Neuronal stem cell (in vitro differentiated cells): Measurements from ENCODE around the gene LRRC53.
A peak's percentile ranks its signal among the peaks of the same experiment; 100 is the strongest.

Experiments used
- DNase-seq: peaks from one replicate; pipeline ENCODE4 v3.0.0-alpha.2; 2013; ENCODE audit warnings: low spot score
- H2AFZ ChIP-seq: one replicate; pipeline ENCODE4 v1.6.1; 2013; ENCODE audit warnings: mild to moderate bottlenecking, low read length, inconsistent platforms
- H2AK5ac ChIP-seq: 2 replicates; pipeline ENCODE4 v1.6.1; 2013; ENCODE audit warnings: low read depth, mild to moderate bottlenecking, inconsistent platforms, low read length, moderate library complexity, mixed read lengths
- H2BK120ac ChIP-seq: 2 replicates; pipeline ENCODE4 v1.6.1; 2013; ENCODE audit warnings: low read depth, mild to moderate bottlenecking, inconsistent platforms, low read length, moderate library complexity, mixed read lengths
- H2BK12ac ChIP-seq: one replicate; pipeline ENCODE4 v1.6.1; 2013; ENCODE audit warnings: low read length, inconsistent platforms
- H2BK15ac ChIP-seq: 2 replicates; pipeline ENCODE4 v1.6.1; 2013; ENCODE audit warnings: mild to moderate bottlenecking, low read length, inconsistent platforms, mixed read lengths
- H2BK5ac ChIP-seq: one replicate; pipeline ENCODE4 v1.6.1; 2013; ENCODE audit warnings: inconsistent platforms, mild to moderate bottlenecking, low read length, moderate library complexity
- H3K14ac ChIP-seq: one replicate; pipeline ENCODE4 v1.6.1; 2013; ENCODE audit warnings: low read length, inconsistent platforms
- H3K18ac ChIP-seq: 2 replicates; pipeline ENCODE4 v1.6.1; 2013; ENCODE audit warnings: low read length, inconsistent platforms
- H3K23ac ChIP-seq: 2 replicates; pipeline ENCODE4 v1.6.1; 2013; ENCODE audit warnings: low read depth, mild to moderate bottlenecking, mixed read lengths, low read length, inconsistent platforms; ENCODE audit not compliant: poor library complexity
- H3K27ac ChIP-seq: replicated peaks from 3 replicates; pipeline ENCODE4 v1.5.1; 2013; ENCODE audit warnings: low read length, inconsistent platforms
- H3K27me3 ChIP-seq, 3 experiments: 2 replicates each; pipeline ENCODE4 v1.6.1; 2013; ENCODE audit warnings: low read length in 3 of 3, mild to moderate bottlenecking in 2 of 3, inconsistent platforms in 1 of 3, low read depth in 1 of 3, mixed read lengths in 1 of 3, moderate library complexity in 1 of 3; ENCODE audit not compliant: control insufficient read depth in 3 of 3, insufficient read depth in 3 of 3
- H3K36me3 ChIP-seq, 2 donors: replicated peaks in 1 of 2; 2 replicates each; pipeline ENCODE4 v1.6.1; 2013; ENCODE audit warnings: low read length in 2 of 2; ENCODE audit not compliant: control insufficient read depth in 2 of 2, insufficient read depth in 2 of 2
- H3K4ac ChIP-seq: 2 replicates; pipeline ENCODE4 v1.6.1; 2013; ENCODE audit warnings: inconsistent platforms, mild to moderate bottlenecking, low read length, moderate library complexity
- H3K4me1 ChIP-seq, 2 donors: 1 replicate in 1 of 2; 2 replicates in 1 of 2; pipeline ENCODE4 v1.6.1; 2013; ENCODE audit warnings: low read length in 2 of 2, low read depth in 1 of 2; ENCODE audit not compliant: control insufficient read depth in 2 of 2, insufficient read depth in 1 of 2
- H3K4me2 ChIP-seq: one replicate; pipeline ENCODE4 v1.6.1; 2013; ENCODE audit warnings: mild to moderate bottlenecking, low read length, inconsistent platforms; ENCODE audit not compliant: insufficient read depth, poor library complexity, severe bottlenecking
- H3K4me3 ChIP-seq, 2 donors: 2 replicates each; pipeline ENCODE4 v1.5.1; 2013; ENCODE audit warnings: low read length in 2 of 2, mild to moderate bottlenecking in 2 of 2, inconsistent platforms in 1 of 2, moderate library complexity in 1 of 2
- H3K79me1 ChIP-seq: one replicate; pipeline ENCODE4 v1.6.1; 2013; ENCODE audit warnings: low read depth, mild to moderate bottlenecking, inconsistent platforms, low read length, moderate library complexity
- H3K9ac ChIP-seq: one replicate; pipeline ENCODE4 v1.6.1; 2013; ENCODE audit warnings: mild to moderate bottlenecking, low read depth, low read length, inconsistent platforms; ENCODE audit not compliant: poor library complexity
- H3K9me3 ChIP-seq, 2 donors: replicated peaks in 1 of 2; 2 replicates each; pipeline versions ENCODE3 to v1.6.1; 2013; ENCODE audit warnings: low read length in 2 of 2, mild to moderate bottlenecking in 2 of 2, inconsistent platforms in 1 of 2, low read depth in 1 of 2, mixed read lengths in 1 of 2, moderate library complexity in 1 of 2; ENCODE audit not compliant: control insufficient read depth in 2 of 2, insufficient read depth in 1 of 2
- H4K8ac ChIP-seq: one replicate; pipeline ENCODE4 v1.6.1; 2013; ENCODE audit warnings: low read depth, mild to moderate bottlenecking, inconsistent platforms, low read length, moderate library complexity
- H4K91ac ChIP-seq: one replicate; pipeline ENCODE4 v1.6.1; 2013; ENCODE audit warnings: low read length, low read depth, mild to moderate bottlenecking, inconsistent platforms; ENCODE audit not compliant: poor library complexity
- WGBS, 2 donors: extraction: QIAGEN DNeasy Blood & Tissue Kit; methylation state at CpG; one replicate each; pipeline ENCODE4 v1.1.7; 2013; ENCODE audit warnings: missing lambda C conversion rate in 2 of 2, mixed read lengths in 1 of 2; ENCODE audit not compliant: insufficient read length in 2 of 2, insufficient replicate concordance in 1 of 2; ENCODE audit errors: extremely low coverage in 2 of 2; 5-methylcytosine and 5-hydroxymethylcytosine counted together

The LRRC53 gene

GRCh38 chr1:74470936-74471335 lies 41.5 kb downstream of the LRRC53 start:
- Histone ChIP-seq H3K36me3 (no peaks in the 10 kb centered on the region), H4K91ac (no peak overlapping the region), H3K4me3 (no peak overlapping the region), H3K27me3 (no peaks in the 10 kb centered on the region), H3K18ac (no peak overlapping the region), H3K14ac (no peak overlapping the region), H3K4ac (no peak overlapping the region), H2BK5ac (no peak overlapping the region), H2BK15ac (no peak overlapping the region), H4K8ac (no peak overlapping the region), H3K4me2 (no peak overlapping the region), H2AFZ (peak overlapping the region; percentile 54), H2BK120ac (no peak overlapping the region), H3K4me1 (peaks cover 2 to 13% of the 10 kb centered on the region in 2 donors), H3K9me3 (no peaks in the 10 kb centered on the region), H3K79me1 (no peaks in the 10 kb centered on the region), H2BK12ac (no peak overlapping the region), H2AK5ac (no peak overlapping the region), H3K23ac (no peak overlapping the region), H3K27ac (no peak overlapping the region), H3K9ac (no peak overlapping the region)
- DNase-seq = no peak
- no CpG with 5 or more reads among the region's 3 CpGs for WGBS, 2 donors

- peaks cover 2 to 13% of the 10 kb centered on the region in 2 donors for H3K4me1 ChIP-seq
- H2AK5ac ChIP-seq = no peak overlapping the region
- H3K9me3 ChIP-seq = no peaks in the 10 kb centered on the region
- no peak overlapping the region for H4K8ac ChIP-seq
- no peak overlapping the region for H2BK12ac ChIP-seq
- H2BK120ac ChIP-seq = no peak overlapping the region
- no peak for DNase-seq
- no peak overlapping the region for H3K4me3 ChIP-seq
- no peak overlapping the region for H3K4ac ChIP-seq
- no peak overlapping the region for H3K14ac ChIP-seq
- no peak overlapping the region for H3K23ac ChIP-seq
- no peak overlapping the region for H3K4me2 ChIP-seq
- H3K18ac ChIP-seq = no peak overlapping the region
- H3K27me3 ChIP-seq = no peaks in the 10 kb centered on the region
- no peak overlapping the region for H4K91ac ChIP-seq
- no peaks in the 10 kb centered on the region for H3K36me3 ChIP-seq
- H2AFZ ChIP-seq = no peak overlapping the region
- H3K79me1 ChIP-seq = no peaks in the 10 kb centered on the region
- H2BK15ac ChIP-seq = no peak overlapping the region
- no peak overlapping the region for H3K9ac ChIP-seq
- WGBS, 2 donors = no CpG with 5 or more reads among the region's 3 CpGs
- H3K27ac ChIP-seq = no peak overlapping the region
- no peak overlapping the region for H2BK5ac ChIP-seq
Measured at GRCh38 chr1:74470251-74470650, 42.2 kb downstream of the LRRC53 start.

GRCh38 chr1:74468982-74469603 lies 43.3 kb downstream of the LRRC53 start:
- WGBS, 2 donors = no CpG with 5 or more reads among the region's 2 CpGs
- Histone ChIP-seq H2BK12ac (no peak overlapping the region), H3K4me2 (no peak overlapping the region), H3K79me1 (no peaks in the 10 kb centered on the region), H4K91ac (no peak overlapping the region), H2BK15ac (no peak overlapping the region), H3K14ac (no peak overlapping the region), H4K8ac (no peak overlapping the region), H3K4me1 (peaks cover 2 to 13% of the 10 kb centered on the region in 2 donors), H3K4ac (no peak overlapping the region), H2AFZ (no peak overlapping the region), H3K27me3 (no peaks in the 10 kb centered on the region), H3K36me3 (no peaks in the 10 kb centered on the region), H3K23ac (no peak overlapping the region), H3K4me3 (no peak overlapping the region), H3K27ac (no peak overlapping the region), H2BK5ac (no peak overlapping the region), H2AK5ac (no peak overlapping the region), H3K9me3 (peaks cover 2 to 3% of the 10 kb centered on the region in 2 donors), H3K9ac (no peak overlapping the region), H3K18ac (no peak overlapping the region), H2BK120ac (no peak overlapping the region)
- DNase-seq = peak; percentile 48

- Histone ChIP-seq H2BK15ac (no peak overlapping the region), H2BK12ac (no peak overlapping the region), H3K9me3 (peaks cover 2 to 3% of the 10 kb centered on the region in 2 donors), H3K27me3 (no peaks in the 10 kb centered on the region), H3K4ac (no peak overlapping the region), H2AFZ (no peak overlapping the region), H2BK5ac (no peak overlapping the region), H4K8ac (no peak overlapping the region), H3K23ac (no peak overlapping the region), H2BK120ac (no peak overlapping the region), H2AK5ac (no peak overlapping the region), H3K14ac (no peak overlapping the region), H3K18ac (no peak overlapping the region), H3K4me3 (no peak overlapping the region), H3K79me1 (no peaks in the 10 kb centered on the region), H3K9ac (no peak overlapping the region), H4K91ac (no peak overlapping the region), H3K27ac (no peak overlapping the region), H3K36me3 (no peaks in the 10 kb centered on the region), H3K4me2 (no peak overlapping the region), H3K4me1 (peaks cover 2 to 13% of the 10 kb centered on the region in 2 donors)
- DNase-seq = peak; percentile 18
- no CpG with 5 or more reads among the region's 3 CpGs for WGBS, 2 donors
Measured at GRCh38 chr1:74467786-74468377, 44.5 kb downstream of the LRRC53 start.
